H1 (cell line): ENCODE measurements around the gene REM2. TPM values are rescaled to one million over a fixed set of nuclear protein-coding genes. Genes with fewer than 3 reads are reported as not detected.

Source experiments
- ASH2L ChIP-seq: fragments of 200-600, 300-600 bp; sonication (generic); IDR thresholded peaks from one replicate; pipeline ENCODE4 v1.7.1; 2017; ENCODE audit warnings: low read length
- EZH2 ChIP-seq: fragments of 200-600 bp; sonication (generic); IDR thresholded peaks from 2 replicates; pipeline ENCODE4 v1.7.1; 2012; ENCODE audit warnings: low read depth, mild to moderate bottlenecking, moderate library complexity, low read length, inconsistent platforms; ENCODE audit not compliant: severe bottlenecking
- NRF1 ChIP-seq: IDR thresholded peaks from 2 replicates; pipeline ENCODE4 v1.6.1; 2011; ENCODE audit warnings: mild to moderate bottlenecking, low read depth, low read length, improper control_type of control experiment
- POLR2AphosphoS5 ChIP-seq: IDR thresholded peaks from 2 replicates; pipeline ENCODE4 v1.6.1; 2011; ENCODE audit warnings: low read depth, low read length
- POU5F1 ChIP-seq: IDR thresholded peaks from 2 replicates; pipeline ENCODE4 v1.6.1; 2011; ENCODE audit warnings: low read depth, mild to moderate bottlenecking, low read length, moderate library complexity
- RNF2 ChIP-seq: fragments of 200-900, 300-1000 bp; sonication (generic); IDR thresholded peaks from 2 replicates; pipeline ENCODE4 v1.7.1; 2016; ENCODE audit warnings: borderline replicate concordance, low read depth, mild to moderate bottlenecking, antibody characterized with exemption, low read length; ENCODE audit not compliant: poor library complexity, severe bottlenecking; ENCODE audit errors: missing control alignments
- SRF ChIP-seq: IDR thresholded peaks from 2 replicates; pipeline ENCODE4 v1.6.1; 2011; ENCODE audit warnings: mild to moderate bottlenecking, low read depth, low read length, moderate library complexity
- TAF7 ChIP-seq: optimal IDR thresholded peaks from 2 replicates; pipeline ENCODE3; 2011; ENCODE audit warnings: low read depth, mild to moderate bottlenecking, inconsistent platforms, low read length, moderate library complexity, borderline replicate concordance
- polyA plus RNA-seq, 7 experiments: library from polyadenylated mRNA; depleted of rRNA in 3 of 7; stranded (reverse) in 5 of 7; unstranded in 2 of 7; fragments of >200 nt in 5 of 7; fragments of 200-250 nt in 2 of 7; gene quantifications; 1 replicate in 5 of 7; 2 replicates in 1 of 7; 4 replicates in 1 of 7; pipeline versions ENCODE4 v1.2.1 to v1.2.3, GENCODE V29; 2011 to 2013; ENCODE audit warnings: missing spikeins in 2 of 7, mixed read lengths in 2 of 7
- total RNA-seq: library from RNA; stranded (reverse); fragmentation: NEBNext Ultra II Directional; extraction: Animal tissue kit (Norgen Biotek cat#: 25700); gene quantifications from 2 replicates; pipeline ENCODE4 v1.2.1, GENCODE V29; 2021
- TF ChIP-seq, protein P1 (sequence below): fragments of 300-600 bp; sonication (generic); IDR thresholded peaks from 2 replicates; pipeline ENCODE4 v1.7.1; 2012; ENCODE audit warnings: low read length, moderate library complexity, mild to moderate bottlenecking, inconsistent platforms; ENCODE audit not compliant: insufficient replicate concordance

REM2 gene
- total and polyA plus RNA-seq, 2 of the 8 experiments (the other 6 are each of a cell fraction or from before 2014, with no cell fraction given): 1.00 to 1.1 TPM

DNA sequence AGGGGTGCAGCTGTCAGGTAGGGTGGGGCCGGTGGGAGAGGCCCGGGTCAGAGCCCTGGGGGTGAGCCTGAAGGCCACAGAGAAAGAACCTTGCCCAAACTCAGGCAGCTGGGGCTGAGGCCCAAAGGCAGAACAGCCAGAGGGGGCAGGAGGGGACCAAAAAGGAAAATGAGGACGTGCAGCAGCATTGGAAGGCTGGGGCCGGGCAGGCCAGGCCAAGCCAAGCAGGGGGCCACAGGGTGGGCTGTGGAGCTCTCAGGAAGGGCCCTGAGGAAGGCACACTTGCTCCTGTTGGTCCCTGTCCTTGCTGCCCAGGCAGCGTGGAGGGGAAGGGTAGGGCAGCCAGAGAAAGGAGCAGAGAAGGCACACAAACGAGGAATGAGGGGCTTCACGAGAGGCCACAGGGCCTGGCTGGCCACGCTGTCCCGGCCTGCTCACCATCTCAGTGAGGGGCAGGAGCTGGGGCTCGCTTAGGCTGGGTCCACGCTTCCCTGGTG lies 36.2 kb upstream of the REM2 start (continued):
- TF ChIP-seq, protein P1, sequence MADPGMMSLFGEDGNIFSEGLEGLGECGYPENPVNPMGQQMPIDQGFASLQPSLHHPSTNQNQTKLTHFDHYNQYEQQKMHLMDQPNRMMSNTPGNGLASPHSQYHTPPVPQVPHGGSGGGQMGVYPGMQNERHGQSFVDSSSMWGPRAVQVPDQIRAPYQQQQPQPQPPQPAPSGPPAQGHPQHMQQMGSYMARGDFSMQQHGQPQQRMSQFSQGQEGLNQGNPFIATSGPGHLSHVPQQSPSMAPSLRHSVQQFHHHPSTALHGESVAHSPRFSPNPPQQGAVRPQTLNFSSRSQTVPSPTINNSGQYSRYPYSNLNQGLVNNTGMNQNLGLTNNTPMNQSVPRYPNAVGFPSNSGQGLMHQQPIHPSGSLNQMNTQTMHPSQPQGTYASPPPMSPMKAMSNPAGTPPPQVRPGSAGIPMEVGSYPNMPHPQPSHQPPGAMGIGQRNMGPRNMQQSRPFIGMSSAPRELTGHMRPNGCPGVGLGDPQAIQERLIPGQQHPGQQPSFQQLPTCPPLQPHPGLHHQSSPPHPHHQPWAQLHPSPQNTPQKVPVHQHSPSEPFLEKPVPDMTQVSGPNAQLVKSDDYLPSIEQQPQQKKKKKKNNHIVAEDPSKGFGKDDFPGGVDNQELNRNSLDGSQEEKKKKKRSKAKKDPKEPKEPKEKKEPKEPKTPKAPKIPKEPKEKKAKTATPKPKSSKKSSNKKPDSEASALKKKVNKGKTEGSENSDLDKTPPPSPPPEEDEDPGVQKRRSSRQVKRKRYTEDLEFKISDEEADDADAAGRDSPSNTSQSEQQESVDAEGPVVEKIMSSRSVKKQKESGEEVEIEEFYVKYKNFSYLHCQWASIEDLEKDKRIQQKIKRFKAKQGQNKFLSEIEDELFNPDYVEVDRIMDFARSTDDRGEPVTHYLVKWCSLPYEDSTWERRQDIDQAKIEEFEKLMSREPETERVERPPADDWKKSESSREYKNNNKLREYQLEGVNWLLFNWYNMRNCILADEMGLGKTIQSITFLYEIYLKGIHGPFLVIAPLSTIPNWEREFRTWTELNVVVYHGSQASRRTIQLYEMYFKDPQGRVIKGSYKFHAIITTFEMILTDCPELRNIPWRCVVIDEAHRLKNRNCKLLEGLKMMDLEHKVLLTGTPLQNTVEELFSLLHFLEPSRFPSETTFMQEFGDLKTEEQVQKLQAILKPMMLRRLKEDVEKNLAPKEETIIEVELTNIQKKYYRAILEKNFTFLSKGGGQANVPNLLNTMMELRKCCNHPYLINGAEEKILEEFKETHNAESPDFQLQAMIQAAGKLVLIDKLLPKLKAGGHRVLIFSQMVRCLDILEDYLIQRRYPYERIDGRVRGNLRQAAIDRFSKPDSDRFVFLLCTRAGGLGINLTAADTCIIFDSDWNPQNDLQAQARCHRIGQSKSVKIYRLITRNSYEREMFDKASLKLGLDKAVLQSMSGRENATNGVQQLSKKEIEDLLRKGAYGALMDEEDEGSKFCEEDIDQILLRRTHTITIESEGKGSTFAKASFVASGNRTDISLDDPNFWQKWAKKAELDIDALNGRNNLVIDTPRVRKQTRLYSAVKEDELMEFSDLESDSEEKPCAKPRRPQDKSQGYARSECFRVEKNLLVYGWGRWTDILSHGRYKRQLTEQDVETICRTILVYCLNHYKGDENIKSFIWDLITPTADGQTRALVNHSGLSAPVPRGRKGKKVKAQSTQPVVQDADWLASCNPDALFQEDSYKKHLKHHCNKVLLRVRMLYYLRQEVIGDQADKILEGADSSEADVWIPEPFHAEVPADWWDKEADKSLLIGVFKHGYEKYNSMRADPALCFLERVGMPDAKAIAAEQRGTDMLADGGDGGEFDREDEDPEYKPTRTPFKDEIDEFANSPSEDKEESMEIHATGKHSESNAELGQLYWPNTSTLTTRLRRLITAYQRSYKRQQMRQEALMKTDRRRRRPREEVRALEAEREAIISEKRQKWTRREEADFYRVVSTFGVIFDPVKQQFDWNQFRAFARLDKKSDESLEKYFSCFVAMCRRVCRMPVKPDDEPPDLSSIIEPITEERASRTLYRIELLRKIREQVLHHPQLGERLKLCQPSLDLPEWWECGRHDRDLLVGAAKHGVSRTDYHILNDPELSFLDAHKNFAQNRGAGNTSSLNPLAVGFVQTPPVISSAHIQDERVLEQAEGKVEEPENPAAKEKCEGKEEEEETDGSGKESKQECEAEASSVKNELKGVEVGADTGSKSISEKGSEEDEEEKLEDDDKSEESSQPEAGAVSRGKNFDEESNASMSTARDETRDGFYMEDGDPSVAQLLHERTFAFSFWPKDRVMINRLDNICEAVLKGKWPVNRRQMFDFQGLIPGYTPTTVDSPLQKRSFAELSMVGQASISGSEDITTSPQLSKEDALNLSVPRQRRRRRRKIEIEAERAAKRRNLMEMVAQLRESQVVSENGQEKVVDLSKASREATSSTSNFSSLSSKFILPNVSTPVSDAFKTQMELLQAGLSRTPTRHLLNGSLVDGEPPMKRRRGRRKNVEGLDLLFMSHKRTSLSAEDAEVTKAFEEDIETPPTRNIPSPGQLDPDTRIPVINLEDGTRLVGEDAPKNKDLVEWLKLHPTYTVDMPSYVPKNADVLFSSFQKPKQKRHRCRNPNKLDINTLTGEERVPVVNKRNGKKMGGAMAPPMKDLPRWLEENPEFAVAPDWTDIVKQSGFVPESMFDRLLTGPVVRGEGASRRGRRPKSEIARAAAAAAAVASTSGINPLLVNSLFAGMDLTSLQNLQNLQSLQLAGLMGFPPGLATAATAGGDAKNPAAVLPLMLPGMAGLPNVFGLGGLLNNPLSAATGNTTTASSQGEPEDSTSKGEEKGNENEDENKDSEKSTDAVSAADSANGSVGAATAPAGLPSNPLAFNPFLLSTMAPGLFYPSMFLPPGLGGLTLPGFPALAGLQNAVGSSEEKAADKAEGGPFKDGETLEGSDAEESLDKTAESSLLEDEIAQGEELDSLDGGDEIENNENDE: no peak
- TF ChIP-seq RNF2: no peak
- no peak for TF ChIP-seq SRF
- TF ChIP-seq POLR2AphosphoS5: no peak
- no peak for TF ChIP-seq EZH2
- no peak for TF ChIP-seq TAF7
- TF ChIP-seq NRF1: no peak
- TF ChIP-seq ASH2L: no peak
- no peak for TF ChIP-seq POU5F1
